ENCODE data around the gene LYPLA2. TPM values are rescaled to one million over a fixed set of nuclear protein-coding genes. Genes with fewer than 3 reads are reported as not detected.

LYPLA2 gene
- total and polyA plus RNA-seq, 2 of the 4 experiments (the other 2 are of a cell fraction): 44.3 to 78.6 TPM

- Histone ChIP-seq H2AK9ac (replicated peaks; ENCODE audit: low read depth, low read length, poor library complexity) (no peak overlapping the region), H3K4me1 (ENCODE audit: control insufficient read depth, insufficient read depth, low read length) (no peaks in the 10 kb centered on the region), H3K4me3 (ENCODE audit: insufficient read depth, low read depth, low read length) (no peak overlapping the region), H3K4ac (ENCODE audit: low read depth, low read length) (no peak overlapping the region), H3K9me1 (ENCODE audit: insufficient read depth, low read length) (no peaks in the 10 kb centered on the region), H2BK20ac (ENCODE audit: low read depth, low read length) (no peak overlapping the region), H3K9ac (ENCODE audit: low read depth, low read length) (no peak overlapping the region), H4K5ac (ENCODE audit: low read depth, low read length) (no peak overlapping the region), H3K79me1 (ENCODE audit: low read depth in 1 of 2, low read length in 2 of 2) (peaks cover 0 to 3% of the 10 kb centered on the region in 2 experiments; a peak in 1 of 4 replicates), H2BK5ac (ENCODE audit: low read depth, low read length, poor library complexity, severe bottlenecking) (no peak overlapping the region), H3K56ac (ENCODE audit: extremely low read depth, insufficient read depth, low read length) (no peak overlapping the region), H3K27me3 (ENCODE audit: control insufficient read depth, insufficient read depth, low read length) (no peaks in the 10 kb centered on the region), H3K14ac (replicated peaks; ENCODE audit: low read depth, low read length) (no peak overlapping the region), H3K23ac (ENCODE audit: low read depth, low read length) (no peak overlapping the region), H3K36me3 (ENCODE audit: control insufficient read depth, insufficient read depth, low read length) (peaks cover 20% of the 10 kb centered on the region), H3K9me3 (ENCODE audit: control insufficient read depth, insufficient read depth, low read length) (no peaks in the 10 kb centered on the region), H2BK15ac (ENCODE audit: low read depth, low read length) (no peak overlapping the region), H3K27ac (ENCODE audit: insufficient read depth, low read length) (no peak overlapping the region), H3K18ac (ENCODE audit: low read depth, low read length) (no peak overlapping the region), H4K8ac (ENCODE audit: low read depth in 2 of 2, low read length in 2 of 2) (no peak overlapping the region), H3K4me2 (ENCODE audit: low read depth, low read length) (no peak overlapping the region), H2BK120ac (ENCODE audit: low read depth, low read length) (no peak overlapping the region), H2AFZ (replicated peaks; ENCODE audit: low read length, poor library complexity) (no peak overlapping the region), H4K91ac (ENCODE audit: insufficient read depth, low read depth, low read length) (no peak overlapping the region), H4K20me1 (ENCODE audit: insufficient read depth, low read length) (no peaks in the 10 kb centered on the region), H2AK5ac (ENCODE audit: low read depth, low read length) (no peak overlapping the region)
- no TSS peak for BruUV-seq (replicated peaks)
- intact Hi-C loops (cut with micrococcal nuclease) (no loop called here), dilution Hi-C loops (cut with HindIII; ENCODE audit: low sequenced_read_pairs, unreplicated experiment) (no loop called here), in situ Hi-C loops (cut with MboI; ENCODE audit: low sequenced_read_pairs) (no loop called here)
- no peak for TF ChIP-seq RFX5 (IDR thresholded peaks at IDR 0.05; ENCODE audit: low read depth, low read length)
- no peak for TF ChIP-seq CTCF (conservative IDR thresholded peaks at IDR 0.05; ENCODE audit: low read depth, low read length)
- TF ChIP-seq, protein P1, sequence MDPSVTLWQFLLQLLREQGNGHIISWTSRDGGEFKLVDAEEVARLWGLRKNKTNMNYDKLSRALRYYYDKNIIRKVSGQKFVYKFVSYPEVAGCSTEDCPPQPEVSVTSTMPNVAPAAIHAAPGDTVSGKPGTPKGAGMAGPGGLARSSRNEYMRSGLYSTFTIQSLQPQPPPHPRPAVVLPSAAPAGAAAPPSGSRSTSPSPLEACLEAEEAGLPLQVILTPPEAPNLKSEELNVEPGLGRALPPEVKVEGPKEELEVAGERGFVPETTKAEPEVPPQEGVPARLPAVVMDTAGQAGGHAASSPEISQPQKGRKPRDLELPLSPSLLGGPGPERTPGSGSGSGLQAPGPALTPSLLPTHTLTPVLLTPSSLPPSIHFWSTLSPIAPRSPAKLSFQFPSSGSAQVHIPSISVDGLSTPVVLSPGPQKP (IDR thresholded peaks at IDR 0.05; ENCODE audit: borderline replicate concordance, low read depth, low read length): no peak
- no peak for TF ChIP-seq BHLHE40 (IDR thresholded peaks at IDR 0.05; ENCODE audit: low read depth, low read length)
- TF ChIP-seq FOS (IDR thresholded peaks at IDR 0.05; ENCODE audit: low read depth, low read length): no peak
- TF ChIP-seq MAFK (IDR thresholded peaks at IDR 0.05; ENCODE audit: low read depth, low read length): no peak
- TF ChIP-seq CEBPB (IDR thresholded peaks at IDR 0.05; ENCODE audit: low read depth, low read length): no peak
- TF ChIP-seq, protein P2, sequence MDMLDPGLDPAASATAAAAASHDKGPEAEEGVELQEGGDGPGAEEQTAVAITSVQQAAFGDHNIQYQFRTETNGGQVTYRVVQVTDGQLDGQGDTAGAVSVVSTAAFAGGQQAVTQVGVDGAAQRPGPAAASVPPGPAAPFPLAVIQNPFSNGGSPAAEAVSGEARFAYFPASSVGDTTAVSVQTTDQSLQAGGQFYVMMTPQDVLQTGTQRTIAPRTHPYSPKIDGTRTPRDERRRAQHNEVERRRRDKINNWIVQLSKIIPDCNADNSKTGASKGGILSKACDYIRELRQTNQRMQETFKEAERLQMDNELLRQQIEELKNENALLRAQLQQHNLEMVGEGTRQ (IDR thresholded peaks at IDR 0.05; ENCODE audit: low read depth, low read length): no peak
- no peak for TF ChIP-seq MXI1 (IDR thresholded peaks at IDR 0.05; ENCODE audit: borderline replicate concordance, low read depth, low read length)
- TF ChIP-seq RCOR1 (IDR thresholded peaks at IDR 0.05; ENCODE audit: insufficient replicate concordance, low read length): no peak
- TF ChIP-seq SMC3 (IDR thresholded peaks at IDR 0.05; ENCODE audit: low read depth, low read length): no peak
- TF ChIP-seq CHD1 (IDR thresholded peaks at IDR 0.05; ENCODE audit: low read depth, low read length): no peak
- TF ChIP-seq MAZ (IDR thresholded peaks at IDR 0.05; ENCODE audit: borderline replicate concordance, low read depth, low read length): no peak
- no peak for TF ChIP-seq RAD21 (IDR thresholded peaks at IDR 0.05; ENCODE audit: low read length)
- TF ChIP-seq NFE2L2 (IDR thresholded peaks at IDR 0.05; ENCODE audit: low read depth, low read length): no peak
- no peak for TF ChIP-seq POLR2A (IDR thresholded peaks at IDR 0.05; ENCODE audit: low read depth, low read length)
- no peak for ATAC-seq (ENCODE audit: low read depth)
- CTCF ChIA-PET: no interaction called here
- POLR2A ChIA-PET (ENCODE audit: unreplicated experiment): no interaction called here
- DNase-seq: no peak
- no CpG with 5 or more reads among the region's 5 CpGs for WGBS, 2 experiments (ENCODE audit: extremely low coverage in 2 of 2, insufficient read length in 1 of 2)
Measured at GRCh38 chr1:23768733-23769132, 22.2 kb upstream of the LYPLA2 start.

All from IMR-90 (cell line).